ENCODE data around the gene P3H3.

P3H3 gene

DNA sequence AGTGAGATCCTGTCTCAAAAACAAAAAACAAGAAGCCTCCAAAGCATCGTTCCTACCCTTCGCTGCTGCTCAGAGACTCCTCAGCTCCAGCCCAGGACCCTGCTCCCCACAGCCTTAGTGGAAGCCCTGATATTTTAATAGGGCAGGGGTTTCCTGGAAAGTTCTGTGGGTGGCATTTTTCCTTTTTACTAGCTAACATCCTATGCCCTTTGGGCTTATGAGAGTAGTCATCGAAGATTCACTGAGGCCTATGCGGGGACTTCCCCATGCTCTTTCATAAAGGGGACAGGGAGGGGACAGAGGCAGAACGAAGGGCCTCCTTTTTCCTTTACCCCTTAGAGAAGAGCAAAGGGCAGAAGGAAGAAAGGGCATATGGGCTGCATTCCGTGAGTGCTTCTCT lies 47.6 kb upstream of the P3H3 start:
- TF ChIP-seq TAF1 (IDR thresholded peaks at IDR 0.05; ENCODE audit: low read depth) (no peak), TCF12 (IDR thresholded peaks at IDR 0.05; ENCODE audit: low read depth) (no peak), TEAD4 (IDR thresholded peaks at IDR 0.05) (no peak), FOXM1 (IDR thresholded peaks at IDR 0.05; ENCODE audit: borderline replicate concordance, low read depth) (no peak), ZBTB7A (IDR thresholded peaks at IDR 0.05; ENCODE audit: low read depth) (no peak), CEBPB (IDR thresholded peaks at IDR 0.05) (no peak), NFIC (IDR thresholded peaks at IDR 0.05) (no peak)
- TF ChIP-seq, protein P1, sequence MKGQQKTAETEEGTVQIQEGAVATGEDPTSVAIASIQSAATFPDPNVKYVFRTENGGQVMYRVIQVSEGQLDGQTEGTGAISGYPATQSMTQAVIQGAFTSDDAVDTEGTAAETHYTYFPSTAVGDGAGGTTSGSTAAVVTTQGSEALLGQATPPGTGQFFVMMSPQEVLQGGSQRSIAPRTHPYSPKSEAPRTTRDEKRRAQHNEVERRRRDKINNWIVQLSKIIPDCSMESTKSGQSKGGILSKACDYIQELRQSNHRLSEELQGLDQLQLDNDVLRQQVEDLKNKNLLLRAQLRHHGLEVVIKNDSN (IDR thresholded peaks at IDR 0.05), result no peak

DNA sequence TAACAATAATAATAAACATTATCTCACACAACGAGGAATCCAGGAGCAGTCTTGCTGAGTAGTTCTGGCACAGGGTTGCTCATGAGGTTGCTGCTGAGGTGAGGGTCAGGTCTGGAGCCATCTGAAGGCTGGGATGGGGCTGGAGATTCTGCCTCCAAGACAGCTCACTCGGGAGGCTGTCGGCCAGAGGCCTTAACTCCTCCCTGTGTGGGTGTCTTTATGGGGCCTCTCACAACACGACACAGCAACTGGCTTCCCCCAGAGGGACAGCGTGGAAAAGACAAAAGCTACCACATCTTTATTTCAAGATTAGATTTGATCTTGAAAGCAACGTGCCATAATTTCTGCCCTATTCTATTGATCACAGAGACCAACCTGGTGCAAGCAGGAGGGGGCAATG lies 46.1 kb upstream of the P3H3 start:
- TF ChIP-seq CEBPB (IDR thresholded peaks at IDR 0.05) (no peak), TAF1 (IDR thresholded peaks at IDR 0.05; ENCODE audit: low read depth) (no peak), YY1 (IDR thresholded peaks at IDR 0.05; ENCODE audit: low read depth) (no peak), ZBTB7A (IDR thresholded peaks at IDR 0.05; ENCODE audit: low read depth) (no peak), NFIC (IDR thresholded peaks at IDR 0.05) (no peak), TCF12 (IDR thresholded peaks at IDR 0.05; ENCODE audit: low read depth) (no peak), FOXM1 (IDR thresholded peaks at IDR 0.05; ENCODE audit: borderline replicate concordance, low read depth) (no peak), RAD21 (IDR thresholded peaks at IDR 0.05; ENCODE audit: low read depth) (no peak), TEAD4 (IDR thresholded peaks at IDR 0.05) (no peak), EP300 (IDR thresholded peaks at IDR 0.05; ENCODE audit: borderline replicate concordance) (no peak), EGR1 (IDR thresholded peaks at IDR 0.05) (no peak), CREB1 (IDR thresholded peaks at IDR 0.05; ENCODE audit: low read depth) (no peak)
- TF ChIP-seq, protein P2, sequence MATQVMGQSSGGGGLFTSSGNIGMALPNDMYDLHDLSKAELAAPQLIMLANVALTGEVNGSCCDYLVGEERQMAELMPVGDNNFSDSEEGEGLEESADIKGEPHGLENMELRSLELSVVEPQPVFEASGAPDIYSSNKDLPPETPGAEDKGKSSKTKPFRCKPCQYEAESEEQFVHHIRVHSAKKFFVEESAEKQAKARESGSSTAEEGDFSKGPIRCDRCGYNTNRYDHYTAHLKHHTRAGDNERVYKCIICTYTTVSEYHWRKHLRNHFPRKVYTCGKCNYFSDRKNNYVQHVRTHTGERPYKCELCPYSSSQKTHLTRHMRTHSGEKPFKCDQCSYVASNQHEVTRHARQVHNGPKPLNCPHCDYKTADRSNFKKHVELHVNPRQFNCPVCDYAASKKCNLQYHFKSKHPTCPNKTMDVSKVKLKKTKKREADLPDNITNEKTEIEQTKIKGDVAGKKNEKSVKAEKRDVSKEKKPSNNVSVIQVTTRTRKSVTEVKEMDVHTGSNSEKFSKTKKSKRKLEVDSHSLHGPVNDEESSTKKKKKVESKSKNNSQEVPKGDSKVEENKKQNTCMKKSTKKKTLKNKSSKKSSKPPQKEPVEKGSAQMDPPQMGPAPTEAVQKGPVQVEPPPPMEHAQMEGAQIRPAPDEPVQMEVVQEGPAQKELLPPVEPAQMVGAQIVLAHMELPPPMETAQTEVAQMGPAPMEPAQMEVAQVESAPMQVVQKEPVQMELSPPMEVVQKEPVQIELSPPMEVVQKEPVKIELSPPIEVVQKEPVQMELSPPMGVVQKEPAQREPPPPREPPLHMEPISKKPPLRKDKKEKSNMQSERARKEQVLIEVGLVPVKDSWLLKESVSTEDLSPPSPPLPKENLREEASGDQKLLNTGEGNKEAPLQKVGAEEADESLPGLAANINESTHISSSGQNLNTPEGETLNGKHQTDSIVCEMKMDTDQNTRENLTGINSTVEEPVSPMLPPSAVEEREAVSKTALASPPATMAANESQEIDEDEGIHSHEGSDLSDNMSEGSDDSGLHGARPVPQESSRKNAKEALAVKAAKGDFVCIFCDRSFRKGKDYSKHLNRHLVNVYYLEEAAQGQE (IDR thresholded peaks at IDR 0.05; ENCODE audit: low read depth), result no peak
- TF ChIP-seq, protein P3, sequence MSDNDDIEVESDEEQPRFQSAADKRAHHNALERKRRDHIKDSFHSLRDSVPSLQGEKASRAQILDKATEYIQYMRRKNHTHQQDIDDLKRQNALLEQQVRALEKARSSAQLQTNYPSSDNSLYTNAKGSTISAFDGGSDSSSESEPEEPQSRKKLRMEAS (IDR thresholded peaks at IDR 0.05), result no peak
- TF ChIP-seq, protein P1 (IDR thresholded peaks at IDR 0.05), result no peak

GRCh38 chr12:6782850-6783566 lies 45.2 kb upstream of the P3H3 start:
- TF ChIP-seq TAF1 (IDR thresholded peaks at IDR 0.05; ENCODE audit: low read depth) (no peak), YY1 (IDR thresholded peaks at IDR 0.05; ENCODE audit: low read depth) (no peak), FOXM1 (IDR thresholded peaks at IDR 0.05; ENCODE audit: borderline replicate concordance, low read depth) (no peak), TEAD4 (IDR thresholded peaks at IDR 0.05) (no peak), CEBPB (IDR thresholded peaks at IDR 0.05) (no peak), RAD21 (IDR thresholded peaks at IDR 0.05; ENCODE audit: low read depth) (no peak), CREB1 (IDR thresholded peaks at IDR 0.05; ENCODE audit: low read depth) (no peak), NFIC (IDR thresholded peaks at IDR 0.05) (no peak), ZBTB7A (IDR thresholded peaks at IDR 0.05; ENCODE audit: low read depth) (no peak), EGR1 (IDR thresholded peaks at IDR 0.05) (no peak), EP300 (IDR thresholded peaks at IDR 0.05; ENCODE audit: borderline replicate concordance) (no peak), TCF12 (IDR thresholded peaks at IDR 0.05; ENCODE audit: low read depth) (no peak)
- TF ChIP-seq, protein P2 (IDR thresholded peaks at IDR 0.05; ENCODE audit: low read depth), result no peak
- TF ChIP-seq, protein P3 (IDR thresholded peaks at IDR 0.05), result no peak
- TF ChIP-seq, protein P1 (IDR thresholded peaks at IDR 0.05), result no peak

GRCh38 chr12:6783828-6784227 lies 44.4 kb upstream of the P3H3 start:
- TF ChIP-seq NFIC (IDR thresholded peaks at IDR 0.05) (no peak), TAF1 (IDR thresholded peaks at IDR 0.05; ENCODE audit: low read depth) (no peak), ZBTB7A (IDR thresholded peaks at IDR 0.05; ENCODE audit: low read depth) (no peak), RAD21 (IDR thresholded peaks at IDR 0.05; ENCODE audit: low read depth) (no peak)
- TF ChIP-seq, protein P1 (IDR thresholded peaks at IDR 0.05), result no peak

GRCh38 chr12:6784296-6784695 lies 43.9 kb upstream of the P3H3 start:
- no peak for TF ChIP-seq EGR1 (IDR thresholded peaks at IDR 0.05)
- no peak for TF ChIP-seq RAD21 (IDR thresholded peaks at IDR 0.05; ENCODE audit: low read depth)
- no peak for TF ChIP-seq YY1 (IDR thresholded peaks at IDR 0.05; ENCODE audit: low read depth)
- no peak for TF ChIP-seq TEAD4 (IDR thresholded peaks at IDR 0.05)
- no peak for TF ChIP-seq TCF12 (IDR thresholded peaks at IDR 0.05; ENCODE audit: low read depth)
- TF ChIP-seq, protein P1 (IDR thresholded peaks at IDR 0.05), result no peak
- TF ChIP-seq FOXM1 (IDR thresholded peaks at IDR 0.05; ENCODE audit: borderline replicate concordance, low read depth), result no peak
- TF ChIP-seq, protein P2 (IDR thresholded peaks at IDR 0.05; ENCODE audit: low read depth), result no peak
